ENCODE measurements around the gene PTCD2.

- no peak for TF ChIP-seq POLR2A (IDR thresholded peaks at IDR 0.05; ENCODE audit: low read depth, low read length)
- TF ChIP-seq SPI1 (IDR thresholded peaks at IDR 0.05; ENCODE audit: low read depth, low read length): no peak
- TF ChIP-seq POU2F2 (IDR thresholded peaks at IDR 0.05; ENCODE audit: low read depth, low read length): no peak
These were observed 74.5 kb downstream of the PTCD2 start for GRCh38 chr5:72394688-72395087.

Measured in GM12891 (cell line).